CD4-positive, alpha-beta T cell treated with Interleukin-1 beta for 1 hour (primary cell): Measurements from ENCODE around the gene SGPP2.
A peak's percentile ranks its signal among the peaks of the same experiment; 100 is the strongest.
"Not testable (repeated sequence)": the region's sequence is repeated elsewhere in the genome, so short reads cannot be mapped to it uniquely, and the experiment has no call there.

Experiments used
- DNase-seq, 2 donors: peaks; one replicate each; pipeline ENCODE4 v3.0.0-alpha.2; 2020 to 2022

Gene SGPP2, protein sequence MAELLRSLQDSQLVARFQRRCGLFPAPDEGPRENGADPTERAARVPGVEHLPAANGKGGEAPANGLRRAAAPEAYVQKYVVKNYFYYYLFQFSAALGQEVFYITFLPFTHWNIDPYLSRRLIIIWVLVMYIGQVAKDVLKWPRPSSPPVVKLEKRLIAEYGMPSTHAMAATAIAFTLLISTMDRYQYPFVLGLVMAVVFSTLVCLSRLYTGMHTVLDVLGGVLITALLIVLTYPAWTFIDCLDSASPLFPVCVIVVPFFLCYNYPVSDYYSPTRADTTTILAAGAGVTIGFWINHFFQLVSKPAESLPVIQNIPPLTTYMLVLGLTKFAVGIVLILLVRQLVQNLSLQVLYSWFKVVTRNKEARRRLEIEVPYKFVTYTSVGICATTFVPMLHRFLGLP

DNA sequence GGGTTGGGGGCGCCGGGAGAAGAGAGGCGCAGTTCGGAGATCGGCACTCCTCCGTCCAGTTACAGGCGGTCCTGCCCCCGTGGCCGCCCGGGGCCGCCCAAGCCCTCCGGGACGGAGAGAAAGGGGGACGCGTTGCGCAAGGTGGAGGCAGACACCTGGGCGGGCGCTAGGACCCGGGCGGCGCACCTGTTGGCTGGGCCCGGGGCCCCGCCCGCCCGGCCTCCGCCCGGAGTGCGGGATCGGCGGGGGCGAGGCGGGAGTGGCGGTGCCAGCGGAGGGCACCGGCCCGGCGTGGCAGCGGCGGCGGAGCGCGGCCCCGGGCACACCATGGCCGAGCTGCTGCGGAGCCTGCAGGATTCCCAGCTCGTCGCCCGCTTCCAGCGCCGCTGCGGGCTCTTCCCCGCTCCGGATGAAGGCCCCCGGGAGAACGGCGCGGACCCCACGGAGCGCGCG, at the start of gene SGPP2:
SGPP2 (plus strand) TSS at position 268 of the 453 bp plus-strand sequence; CDS start at position 328, 60 bp downstream.
- DNase-seq = peak in 1 of 2 donors; percentile 39

DNA sequence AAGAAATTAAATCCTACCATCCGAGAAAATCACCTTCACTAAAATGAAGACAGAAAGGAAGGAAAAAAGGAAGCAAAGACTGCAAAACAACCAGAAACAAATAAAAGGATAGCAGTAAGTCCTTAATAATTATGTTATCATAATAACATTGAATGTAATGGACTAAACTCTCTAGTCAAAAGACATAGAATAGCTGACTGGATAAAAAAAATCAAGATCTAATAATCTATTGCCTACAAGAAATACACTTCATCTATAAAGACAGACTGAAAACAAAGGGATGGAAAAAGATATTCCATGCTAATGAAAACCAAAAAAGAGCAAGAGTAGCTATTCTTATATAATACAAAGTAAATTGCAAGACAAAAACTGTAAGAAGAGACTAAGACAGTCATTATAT, 48.5 kb upstream of the SGPP2 start:
- DNase-seq = no peak

DNA sequence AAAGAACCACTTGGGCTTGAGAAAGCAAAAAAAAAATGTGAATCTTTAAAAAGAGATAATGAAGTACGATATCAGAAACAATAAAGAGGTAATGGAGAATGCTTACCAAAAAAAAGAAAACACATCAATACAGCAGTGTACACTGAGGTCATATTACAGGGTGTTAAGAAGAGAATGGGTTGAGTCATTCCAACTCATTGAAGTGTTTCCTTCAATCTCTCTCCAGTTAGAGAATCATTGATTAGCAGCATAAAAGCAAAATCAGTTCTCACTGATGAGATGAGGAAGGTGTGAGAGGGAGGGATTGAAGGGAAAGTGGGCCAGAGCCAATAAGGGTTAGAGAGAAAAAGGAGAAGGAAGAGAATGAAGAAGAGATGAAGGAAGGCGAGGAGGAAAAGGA, 43.9 kb upstream of the SGPP2 start:
- no peak for DNase-seq

DNA sequence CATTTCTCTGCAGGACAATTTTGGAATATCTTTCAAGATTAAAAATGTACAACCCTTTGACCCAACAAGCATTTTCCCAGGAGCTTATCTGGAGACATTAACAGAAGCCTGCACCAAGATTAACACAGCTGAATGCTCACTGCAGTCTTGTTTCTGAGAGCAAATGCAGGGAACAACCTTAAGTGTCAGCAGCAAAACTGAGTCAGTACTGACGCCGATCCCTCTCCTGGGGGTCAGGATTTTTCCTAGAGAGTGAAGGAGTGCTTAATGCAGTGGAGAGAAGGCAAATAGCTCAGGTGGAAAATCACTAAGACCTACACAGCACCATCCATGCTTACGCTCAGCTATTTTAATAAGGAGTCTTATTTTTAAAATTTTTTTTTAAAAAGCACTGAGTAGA, 42.8 kb upstream of the SGPP2 start:
- DNase-seq = no peak

DNA sequence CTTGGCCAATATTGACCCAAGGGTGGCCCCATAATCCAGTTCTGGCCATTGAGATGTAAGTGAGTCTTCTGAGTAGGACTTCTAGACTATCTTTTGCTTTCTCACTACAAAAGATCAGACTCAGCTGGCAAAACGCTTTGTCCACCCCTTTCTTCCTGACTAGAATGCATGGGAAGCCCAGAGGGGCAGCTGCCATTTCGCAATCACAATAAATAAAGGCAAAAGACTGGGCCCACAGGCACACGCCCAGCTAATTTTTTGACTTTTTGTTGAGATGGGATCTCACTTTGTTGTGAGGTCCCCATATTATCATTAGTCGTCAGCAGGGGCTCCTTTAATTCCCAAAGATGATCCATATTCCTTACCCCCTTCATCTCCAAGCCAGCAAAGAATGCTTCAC, 41.1 kb upstream of the SGPP2 start:
- DNase-seq = no peak

DNA sequence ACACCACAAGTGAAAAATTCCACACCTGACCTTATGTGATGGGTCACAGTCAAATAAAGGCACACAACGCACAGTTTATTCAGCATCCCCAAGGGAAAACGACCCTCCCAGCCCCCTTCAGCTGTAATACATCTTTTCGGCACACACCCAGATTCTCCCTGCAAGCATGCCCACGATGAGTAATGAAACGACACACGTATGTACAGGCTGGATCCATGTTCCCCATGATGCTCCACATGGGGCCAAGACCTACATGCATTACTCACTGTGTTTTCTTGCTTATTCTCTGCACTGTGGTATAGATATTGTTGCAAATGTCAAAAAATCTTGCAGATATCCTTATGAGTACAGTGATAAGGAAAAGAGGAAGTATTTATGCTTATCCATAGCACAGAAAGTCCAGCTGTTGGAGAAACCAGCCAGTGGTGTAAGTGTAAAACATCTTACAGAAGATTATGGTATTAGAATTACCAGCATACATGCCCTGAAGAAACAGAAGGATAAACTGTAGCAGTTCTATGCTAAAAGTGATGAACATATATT, 32.5 kb upstream of the SGPP2 start:
- no peak for DNase-seq

DNA sequence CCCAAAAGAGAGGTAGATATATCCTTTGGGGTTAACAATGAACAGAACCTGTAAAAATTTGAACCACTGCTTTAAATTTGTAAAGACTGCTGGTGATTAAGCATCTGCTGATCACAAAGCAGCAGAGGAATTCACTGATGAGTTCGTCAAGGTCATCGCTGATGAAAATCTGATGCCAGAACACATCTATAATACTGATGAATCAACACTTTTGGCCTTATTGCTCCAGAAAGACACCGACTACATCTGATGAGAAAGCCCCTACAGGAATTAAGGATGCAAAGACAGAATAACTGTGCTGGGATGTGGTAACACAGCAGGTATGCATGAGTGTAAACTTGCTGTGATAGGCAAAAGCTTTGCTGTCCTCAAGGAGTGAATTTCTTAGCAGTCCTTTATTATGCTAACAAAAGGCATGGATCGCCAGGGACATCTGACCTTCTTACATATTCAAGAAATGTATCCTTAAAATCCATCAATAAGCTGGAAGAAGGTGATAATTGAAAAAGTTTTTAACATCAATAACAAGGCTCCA, 30.5 kb upstream of the SGPP2 start:
- no peak for DNase-seq

DNA sequence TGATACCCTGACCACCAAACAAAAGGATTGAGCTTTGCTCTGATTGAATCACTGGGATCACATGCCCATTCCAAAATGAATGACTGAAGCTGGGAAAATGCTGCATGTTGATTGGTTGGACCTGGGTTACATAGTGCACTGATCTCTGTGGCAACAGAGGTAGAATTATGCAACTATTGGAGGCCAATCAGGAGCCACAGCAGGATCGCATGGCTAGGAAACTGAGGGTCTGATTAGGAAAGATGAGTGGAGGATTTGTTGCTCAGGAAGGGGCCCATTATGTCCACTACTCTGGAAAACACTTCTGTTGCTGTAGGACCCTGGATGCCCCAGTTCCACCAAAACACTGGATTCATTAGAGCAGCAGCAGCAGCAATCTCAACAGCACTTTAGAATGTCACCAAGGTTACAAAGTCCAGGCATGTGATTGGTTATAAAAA, 25.9 kb upstream of the SGPP2 start:
- DNase-seq = no peak

DNA sequence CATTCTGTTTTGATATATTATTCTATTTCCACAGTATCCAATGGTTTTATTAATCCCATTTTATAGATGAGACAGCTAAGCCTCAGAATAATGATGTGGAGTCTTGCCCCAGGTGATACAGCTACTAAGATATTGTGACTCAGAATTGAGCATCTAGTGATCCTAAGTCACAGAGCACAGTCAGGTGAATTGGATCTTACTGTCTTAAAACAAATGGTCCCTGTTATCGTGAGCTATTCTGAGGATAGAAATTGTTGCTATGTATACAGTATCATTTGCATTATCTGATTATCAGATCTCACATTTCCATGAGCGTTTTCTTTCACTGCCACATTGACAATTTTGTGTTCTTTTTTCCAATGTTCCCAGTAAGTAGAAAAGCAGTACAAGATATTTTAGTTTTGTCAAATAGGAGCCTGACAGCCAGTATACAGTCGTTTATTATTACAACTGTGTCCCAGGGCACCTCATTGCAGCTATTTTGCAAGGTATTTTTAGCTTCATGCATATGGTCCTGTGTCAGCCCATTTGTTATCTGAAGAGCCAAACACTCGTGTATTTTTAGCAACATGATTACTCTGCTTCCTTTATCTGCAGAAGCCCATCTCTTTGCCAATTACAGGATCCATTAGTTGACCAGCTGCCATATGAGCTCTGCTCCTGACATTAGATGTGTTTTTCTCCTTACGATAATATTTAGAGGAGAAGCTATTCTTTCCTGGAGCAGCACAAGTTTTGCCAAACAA, 25.1 kb upstream of the SGPP2 start:
- no peak for DNase-seq

DNA sequence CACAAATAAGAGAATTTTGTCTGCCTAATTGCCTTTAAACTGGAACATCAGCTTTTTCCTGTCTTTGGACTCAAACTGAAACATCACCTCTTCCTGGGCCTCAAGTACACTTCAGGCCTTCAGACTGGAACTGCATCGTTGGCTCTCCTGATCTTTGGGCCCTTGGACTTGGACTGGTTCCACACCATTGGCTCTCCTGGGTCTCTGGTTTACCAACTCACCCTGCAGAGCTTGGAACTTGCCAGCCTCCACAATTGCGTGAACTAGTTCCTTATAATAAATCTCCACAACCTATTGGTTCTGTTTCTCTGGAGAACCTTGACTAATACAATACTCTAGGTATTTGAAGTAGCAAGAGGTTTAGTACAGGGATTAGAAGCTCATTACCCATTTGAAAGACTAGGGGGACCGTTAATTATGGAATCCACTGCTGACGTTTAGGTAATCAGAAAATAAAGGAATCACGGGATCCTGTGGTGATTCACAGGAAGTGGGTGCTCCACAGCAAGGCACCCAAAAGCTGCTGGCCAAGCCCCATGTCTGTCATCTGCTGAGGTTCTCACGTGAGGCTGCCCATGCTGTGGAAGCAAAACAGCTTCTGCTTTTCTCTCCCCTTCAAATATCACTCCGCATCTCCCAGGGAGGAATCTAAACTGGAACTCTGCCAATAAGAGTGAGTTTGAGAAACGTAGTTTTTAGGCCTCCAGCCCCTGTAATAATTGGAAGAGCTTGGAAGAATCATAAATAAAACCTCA, 20.0 kb upstream of the SGPP2 start:
- DNase-seq = peak in 1 of 2 donors; percentile 74

DNA sequence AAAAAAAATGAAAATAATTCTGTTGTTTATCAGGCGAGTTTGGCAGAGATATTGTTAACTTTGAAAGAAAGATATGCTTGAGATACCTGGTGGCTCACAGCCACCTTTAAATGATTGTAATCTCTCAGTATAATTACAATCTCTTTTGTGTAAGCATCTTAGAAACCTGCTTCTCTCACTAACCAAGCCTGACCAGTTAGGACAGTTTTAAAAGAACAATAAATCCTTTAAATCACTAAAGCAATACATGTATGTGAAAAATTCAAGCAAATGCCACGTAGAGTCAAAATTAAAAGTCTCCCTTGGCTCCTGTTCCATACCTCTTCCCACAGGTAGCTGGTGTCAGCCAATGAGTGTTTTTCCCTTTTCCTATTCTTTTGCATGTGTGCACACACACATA, 15.7 kb upstream of the SGPP2 start:
- DNase-seq = no peak

DNA sequence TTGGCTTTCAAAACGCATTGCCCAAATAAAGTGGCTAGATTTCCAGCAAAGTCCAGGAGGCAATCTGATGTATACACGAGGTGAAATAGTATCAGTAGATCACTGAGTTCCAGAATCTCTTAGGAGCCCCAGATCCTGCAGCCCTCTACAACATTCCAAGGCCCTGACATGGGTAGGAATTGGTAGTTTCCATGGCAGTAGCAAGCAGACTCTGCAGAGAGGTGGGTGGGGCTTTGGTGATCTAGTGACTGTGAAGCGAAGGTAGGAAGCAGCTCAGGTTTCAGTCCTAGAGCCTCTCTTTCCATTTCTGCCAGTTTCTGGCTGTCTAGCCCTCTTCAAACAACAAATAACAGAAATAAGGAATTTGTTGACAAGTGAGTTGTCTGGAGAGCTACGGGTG, 13.8 kb upstream of the SGPP2 start:
- no peak for DNase-seq

DNA sequence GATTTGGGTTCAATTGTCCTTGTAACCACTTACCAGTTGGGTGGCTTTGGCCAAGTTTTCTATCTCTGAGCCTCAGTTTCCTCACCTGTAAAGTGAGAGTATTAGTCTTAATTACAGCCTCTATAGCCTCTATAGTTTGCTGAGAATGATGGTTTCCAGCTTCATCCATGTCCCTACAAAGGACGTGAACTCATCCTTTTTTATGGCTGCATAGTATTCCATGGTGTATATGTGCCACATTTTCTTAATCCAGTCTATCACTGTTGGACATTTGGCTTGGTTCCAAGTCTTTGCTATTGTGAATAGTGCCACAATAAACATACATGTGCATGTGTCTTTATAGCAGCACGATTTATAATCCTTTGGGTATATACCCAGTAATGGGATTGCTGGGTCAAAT, 12.0 kb upstream of the SGPP2 start:
- DNase-seq = not testable (repeated sequence)

DNA sequence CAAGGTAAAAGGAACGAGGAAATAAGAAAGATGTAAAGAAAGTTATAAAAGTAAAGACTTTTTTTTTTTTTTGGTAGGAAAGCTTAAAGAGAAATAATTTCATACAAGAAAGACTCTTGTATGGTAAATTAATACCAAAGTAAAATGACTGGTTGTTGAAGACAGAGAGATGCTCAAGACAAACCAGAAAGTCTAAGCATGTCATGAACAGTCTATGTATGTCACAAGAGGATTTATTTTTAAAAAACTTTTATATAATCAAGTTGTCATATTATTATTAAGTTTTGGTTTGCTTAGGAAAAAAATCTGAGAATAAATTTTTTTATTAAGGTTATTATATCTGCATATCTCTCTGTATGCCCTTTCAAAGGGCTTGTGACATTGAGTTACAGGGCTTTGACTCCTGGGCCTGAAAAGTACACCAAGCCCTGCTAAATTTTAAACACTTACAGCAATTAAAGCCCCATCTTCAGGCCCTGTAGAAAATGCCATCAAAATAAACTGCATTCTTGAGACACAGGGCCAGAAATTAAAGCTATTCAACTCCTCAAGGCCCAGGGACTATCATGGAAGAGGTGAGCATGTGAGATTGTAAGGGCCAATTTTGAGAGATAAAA, 10.9 kb upstream of the SGPP2 start:
- no peak for DNase-seq

DNA sequence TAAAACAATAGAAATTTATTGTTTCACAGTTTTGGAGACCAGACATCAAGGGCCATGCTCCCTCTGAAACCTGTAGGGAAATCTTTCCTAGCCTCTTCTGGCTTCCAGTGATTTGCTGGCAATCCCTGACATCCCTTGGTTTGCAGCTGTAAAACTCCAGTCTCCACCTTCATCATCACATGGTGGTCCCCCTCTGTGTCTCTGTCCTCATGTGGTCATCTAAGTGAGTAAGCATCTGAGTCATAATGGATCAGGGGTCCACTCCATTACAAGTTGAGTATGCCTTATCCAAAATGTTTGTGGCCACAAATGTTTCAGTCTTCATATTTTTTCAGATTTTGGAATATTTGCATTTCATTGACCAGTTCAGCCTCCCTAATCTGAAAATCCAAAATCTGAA, 5.6 kb upstream of the SGPP2 start:
- DNase-seq = no peak

DNA sequence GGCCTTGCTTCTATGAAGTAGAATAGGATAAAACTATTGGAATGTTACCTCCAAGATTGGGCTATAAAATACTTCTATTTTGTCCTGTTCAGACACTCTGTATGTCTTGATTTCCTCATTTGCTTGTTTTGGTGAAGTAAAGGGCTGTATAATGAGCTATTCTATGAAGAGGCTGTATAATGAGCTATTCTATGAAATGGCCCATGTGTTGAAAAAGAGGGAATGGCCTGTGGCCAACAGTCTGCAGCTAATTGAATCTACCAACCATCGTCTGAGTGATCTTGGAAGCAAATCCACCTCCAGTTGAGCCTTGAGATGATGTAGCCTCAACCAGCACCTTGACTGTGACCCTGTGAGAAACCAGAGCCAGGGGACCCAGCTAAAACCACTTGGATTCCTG, 3.8 kb upstream of the SGPP2 start:
- no peak for DNase-seq

DNA sequence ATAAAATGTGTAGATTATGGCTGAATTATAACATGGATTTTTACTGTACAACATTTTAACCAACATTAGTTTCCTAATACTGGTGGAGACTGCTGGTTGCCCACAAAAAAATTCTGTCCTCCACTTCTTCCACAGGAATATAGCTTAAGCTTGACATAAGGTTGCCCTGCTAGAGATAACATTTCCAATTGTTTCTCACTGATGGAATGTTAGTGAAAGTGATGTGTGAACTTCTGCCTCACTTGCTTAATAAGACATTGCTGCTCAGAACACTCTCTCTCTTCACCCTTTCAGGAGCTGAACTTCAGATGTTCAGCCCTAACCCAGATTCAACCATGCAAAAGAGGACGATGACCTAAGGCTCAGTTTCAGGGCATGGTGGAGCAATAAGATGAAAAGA, 2.7 kb upstream of the SGPP2 start:
- DNase-seq = no peak

DNA sequence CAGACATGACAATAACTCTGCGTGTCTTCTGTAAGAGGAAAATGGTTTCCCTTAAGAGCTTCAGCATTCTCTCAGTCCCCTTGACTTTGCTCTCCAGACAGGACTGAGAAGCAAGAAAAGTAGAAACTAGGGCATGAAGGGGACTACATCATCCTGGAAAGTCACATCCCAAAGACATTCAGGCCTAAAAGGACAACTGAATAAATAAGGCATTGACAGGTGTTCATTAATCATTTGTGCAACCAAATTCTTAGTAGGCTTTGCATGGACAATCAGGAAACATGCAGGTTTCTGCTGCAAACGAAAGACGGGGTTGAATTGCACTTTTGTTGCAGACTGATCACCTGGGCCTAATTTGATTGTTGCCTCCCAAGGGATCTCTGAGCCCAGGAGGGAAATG, 1.2 kb upstream of the SGPP2 start:
- DNase-seq = no peak

DNA sequence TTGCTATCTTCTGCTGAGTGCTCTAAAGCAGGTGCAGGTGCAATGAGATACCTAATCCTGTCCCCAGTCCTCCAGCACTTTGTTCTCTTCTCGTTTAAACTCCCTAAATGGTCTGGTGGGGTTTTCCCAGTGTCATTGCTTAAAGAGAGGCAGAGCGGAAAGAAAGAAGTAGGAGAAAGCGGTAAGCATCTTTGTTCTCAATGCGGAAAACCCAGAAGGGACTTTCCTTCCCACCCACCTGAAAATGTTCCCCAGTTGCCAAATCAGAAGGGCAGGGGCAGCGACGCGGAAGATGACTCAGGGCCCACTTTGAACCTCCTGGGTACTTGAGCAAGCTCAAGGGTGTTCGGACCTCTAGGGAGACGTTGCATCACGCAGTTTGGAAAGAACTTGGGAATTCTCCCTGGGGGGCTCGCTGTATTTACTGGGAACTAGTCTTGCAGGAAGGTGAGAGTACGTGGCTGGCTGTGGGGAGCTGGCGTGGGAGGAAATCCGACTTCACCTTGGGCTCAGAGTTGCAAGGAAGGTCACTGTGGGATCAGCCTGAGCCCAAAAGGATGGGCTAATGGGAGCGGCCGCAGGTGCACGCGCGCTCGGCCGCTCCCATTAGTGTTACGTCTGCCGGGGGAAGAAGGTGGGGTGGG, 589 bp upstream of the SGPP2 start:
- peak; percentile 51 to 66 for DNase-seq

DNA sequence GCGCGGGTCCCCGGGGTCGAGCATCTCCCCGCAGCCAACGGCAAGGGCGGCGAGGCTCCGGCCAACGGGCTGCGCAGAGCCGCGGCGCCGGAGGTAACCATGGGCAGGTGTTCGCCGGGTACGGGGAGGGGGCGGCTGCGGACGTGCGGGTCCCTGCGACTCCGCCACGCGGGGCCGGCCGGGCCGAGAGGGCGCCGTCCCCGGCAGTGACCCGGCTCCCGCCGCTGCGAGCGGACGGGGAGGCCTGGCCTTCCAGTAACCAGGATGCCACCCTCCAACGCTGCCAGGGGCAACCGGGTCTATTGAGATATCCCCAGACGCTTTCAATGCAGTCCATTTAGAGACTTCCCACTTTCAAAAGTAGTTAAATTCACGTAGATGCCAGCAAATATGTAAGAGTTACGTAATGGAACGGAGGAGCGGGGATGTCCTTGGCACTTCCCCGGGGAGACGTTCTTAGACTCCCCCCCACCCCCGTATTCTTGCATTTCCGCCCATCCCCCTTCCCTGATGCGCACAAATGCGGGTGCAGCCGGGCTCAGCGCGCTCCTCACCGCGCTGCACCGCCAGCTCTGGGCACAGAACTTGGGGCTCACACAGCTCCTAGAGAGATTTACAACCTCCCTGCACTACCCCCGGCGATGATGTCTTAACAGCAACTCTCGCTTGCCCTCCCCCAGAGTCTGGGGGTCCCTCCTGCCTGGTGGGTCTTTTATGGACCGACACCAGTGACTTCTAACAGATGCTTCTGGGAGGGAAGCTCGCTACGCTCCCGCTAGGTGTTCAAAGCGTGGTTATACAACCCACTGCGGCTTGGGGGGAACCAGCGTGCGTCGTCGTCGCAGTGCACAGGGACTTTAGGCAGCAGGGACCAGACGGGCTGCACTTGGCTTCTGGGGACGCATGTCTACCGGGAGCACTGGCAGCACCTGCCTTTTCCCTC, 657 bp downstream of the SGPP2 start:
- DNase-seq = peak; percentile 19 to 56
